Fibroblast of skin of right biceps (primary cell): ENCODE results near the gene GTPBP2.
A peak's percentile ranks its signal among the peaks of the same experiment; 100 is the strongest.

ENCODE experiments used
- DNase-seq: peaks from one replicate; pipeline ENCODE4 v3.0.0-alpha.2; 2013

Gene GTPBP2

DNA sequence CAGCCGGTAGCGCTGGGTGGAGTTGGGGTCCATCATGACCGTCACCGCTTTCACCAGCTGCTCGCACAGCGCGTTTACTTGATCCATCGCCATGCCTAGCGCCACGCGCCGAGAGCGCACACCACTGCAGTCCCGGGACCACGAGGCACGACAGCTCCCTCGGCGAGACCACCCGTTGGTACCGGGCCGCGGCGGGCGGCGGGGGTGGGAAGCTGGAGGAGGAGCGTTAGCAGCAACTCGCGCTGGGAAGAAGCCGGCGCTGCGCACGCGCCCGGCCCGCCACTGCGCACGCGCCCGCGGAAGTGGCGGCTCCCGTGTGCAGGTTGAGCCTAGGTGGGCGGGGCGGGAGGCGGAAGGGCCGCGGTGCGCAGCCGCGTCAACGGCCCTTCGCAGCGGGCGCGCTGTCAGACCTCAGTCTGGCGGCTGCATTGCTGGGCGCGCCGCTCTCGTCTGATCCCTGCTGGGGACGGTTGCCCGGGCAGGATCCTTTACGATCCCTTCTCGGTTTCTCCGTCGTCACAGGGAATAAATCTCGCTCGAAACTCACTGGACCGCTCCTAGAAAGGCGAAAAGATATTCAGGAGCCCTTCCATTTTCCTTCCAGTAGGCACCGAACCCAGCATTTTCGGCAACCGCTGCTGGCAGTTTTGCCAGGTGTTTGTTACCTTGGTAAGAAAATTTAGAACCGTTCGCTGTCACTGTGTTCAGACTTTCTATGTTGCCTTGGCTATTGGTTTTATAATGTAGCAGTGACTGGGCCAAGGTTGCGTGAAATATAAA, 53.1 kb downstream of the GTPBP2 start, which contains the start of the genes POLH and XPO5:
Gene POLH, plus strand, starts transcription at position 414 of the 780 bp plus-strand sequence. CDS start 6,135 bp downstream, outside the sequence.
Gene XPO5, minus strand, starts transcription at position 267 of the 780 bp plus-strand sequence. Its CDS starts 174 bp downstream, at position 93.
- DNase-seq = peak; percentile 92

DNA sequence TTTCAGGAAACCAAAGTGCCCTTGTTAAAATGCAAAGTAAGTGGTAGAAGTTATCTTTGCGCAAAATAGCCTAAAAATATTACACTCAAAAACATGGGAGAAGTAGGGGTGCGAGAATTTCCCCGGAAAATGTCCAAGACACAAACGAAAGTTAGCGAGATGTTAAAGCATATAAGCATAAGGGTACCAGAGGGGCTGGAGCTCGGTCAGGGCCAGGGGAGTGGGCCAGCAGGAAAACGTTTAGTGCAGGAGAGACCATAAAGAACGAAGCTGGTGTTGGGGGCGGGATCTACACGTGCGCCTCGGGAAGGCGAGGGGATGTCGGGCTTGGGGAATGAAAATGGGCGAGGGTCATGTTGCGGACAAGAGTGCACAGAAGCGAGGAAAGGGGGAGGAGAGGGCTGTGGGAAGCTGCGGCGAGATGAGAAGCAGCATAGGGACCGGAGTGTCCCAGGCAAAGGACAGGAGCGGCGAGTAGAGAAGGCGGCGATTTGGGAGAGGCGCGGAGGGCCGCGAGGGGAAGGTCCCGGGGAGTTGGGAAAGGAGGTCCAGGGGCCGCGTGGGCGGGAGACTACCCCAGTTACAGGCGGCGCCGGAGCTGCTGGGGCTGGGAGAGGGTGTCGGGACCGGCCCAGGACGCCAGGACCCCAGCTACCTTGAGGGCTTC, 53.8 kb downstream of the GTPBP2 start:
- peak; percentile 6 for DNase-seq

GRCh38 chr6:43572015-43572414, 57.0 kb downstream of the GTPBP2 start:
- no peak for DNase-seq

- no peak for DNase-seq
These were observed 58.1 kb downstream of the GTPBP2 start for GRCh38 chr6:43570876-43571441.
